Measurements from ENCODE around the gene VSTM2B. TPM values are rescaled to one million over a fixed set of nuclear protein-coding genes. Genes with fewer than 3 reads are reported as not detected.

Gene VSTM2B
- total RNA-seq = not detected in 2 replicates

GRCh38 chr19:29525901-29526729 lies at the start of gene VSTM2B:
TSS of gene VSTM2B (plus strand) at chr19:29525994. CDS start at chr19:29526584, 590 bp downstream.
- no peak for TF ChIP-seq CTCF (conservative IDR thresholded peaks at IDR 0.05; ENCODE audit: low read depth, low read length)
- H3K4me3 ChIP-seq (ENCODE audit: low read depth, low read length) = no peak within 1 kb of the TSS
- DNase-seq (ENCODE audit: low read depth) = no peak

- TF ChIP-seq CTCF (conservative IDR thresholded peaks at IDR 0.05; ENCODE audit: low read depth, low read length) = no peak
- no peak overlapping the region for H3K4me3 ChIP-seq (ENCODE audit: low read depth, low read length)
- DNase-seq (ENCODE audit: low read depth) = no peak
Observed at GRCh38 chr19:29476528-29476927, 49.3 kb upstream of the VSTM2B start.

GRCh38 chr19:29477831-29478577 lies 47.8 kb upstream of the VSTM2B start:
- TF ChIP-seq CTCF (conservative IDR thresholded peaks at IDR 0.05; ENCODE audit: low read depth, low read length) = no peak
- H3K4me3 ChIP-seq (ENCODE audit: low read depth, low read length) = no peak overlapping the region
- no peak for DNase-seq (ENCODE audit: low read depth)

GRCh38 chr19:29478578-29479565 lies 46.9 kb upstream of the VSTM2B start:
- no peak for TF ChIP-seq CTCF (conservative IDR thresholded peaks at IDR 0.05; ENCODE audit: low read depth, low read length)
- DNase-seq (ENCODE audit: low read depth) = no peak

GRCh38 chr19:29479941-29480340 lies 45.9 kb upstream of the VSTM2B start:
- no peak overlapping the region for H3K4me3 ChIP-seq (ENCODE audit: low read depth, low read length)
- no peak for TF ChIP-seq CTCF (conservative IDR thresholded peaks at IDR 0.05; ENCODE audit: low read depth, low read length)

More at GRCh38 chr19:29478578-29479565, 46.9 kb upstream of the VSTM2B start:
- no peak overlapping the region for H3K4me3 ChIP-seq (ENCODE audit: low read depth, low read length)

GRCh38 chr19:29480507-29480906 lies 45.3 kb upstream of the VSTM2B start:
- no peak overlapping the region for H3K4me3 ChIP-seq (ENCODE audit: low read depth, low read length)
- DNase-seq (ENCODE audit: low read depth) = no peak
- TF ChIP-seq CTCF (conservative IDR thresholded peaks at IDR 0.05; ENCODE audit: low read depth, low read length) = no peak

More at GRCh38 chr19:29479941-29480340, 45.9 kb upstream of the VSTM2B start:
- DNase-seq (ENCODE audit: low read depth) = no peak
